ENCODE results near the gene PPP1R2.

DNA sequence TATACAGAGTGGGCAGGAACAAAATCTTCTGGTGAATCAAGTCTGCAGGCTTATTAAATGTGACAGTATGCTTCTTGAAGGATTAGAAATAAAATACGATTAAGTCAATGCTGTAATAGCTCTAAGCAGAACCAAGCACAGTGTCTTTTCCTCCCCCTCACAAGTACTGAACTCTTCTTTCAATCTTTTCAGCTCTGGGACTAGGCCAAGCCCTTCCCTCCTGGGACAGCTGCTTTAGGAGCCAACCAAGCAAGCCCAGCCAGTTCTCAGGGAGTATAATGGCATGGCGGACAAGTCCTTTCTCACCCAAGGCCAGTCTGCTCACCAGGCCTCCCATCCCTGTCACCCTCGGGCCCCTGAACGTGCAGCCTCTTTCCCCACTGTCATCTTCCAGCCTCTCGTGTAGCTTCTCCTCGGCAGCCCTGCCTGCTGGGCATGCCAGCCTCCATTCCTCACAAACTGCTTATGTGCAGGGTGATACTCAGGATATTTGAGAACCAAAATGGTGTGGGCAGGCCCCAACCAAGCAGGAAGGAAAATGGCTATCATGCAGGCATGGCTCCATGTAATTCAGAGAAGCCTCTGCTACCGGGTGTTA lies 8.4 kb upstream of the PPP1R2 start:
- TF ChIP-seq, protein P1, sequence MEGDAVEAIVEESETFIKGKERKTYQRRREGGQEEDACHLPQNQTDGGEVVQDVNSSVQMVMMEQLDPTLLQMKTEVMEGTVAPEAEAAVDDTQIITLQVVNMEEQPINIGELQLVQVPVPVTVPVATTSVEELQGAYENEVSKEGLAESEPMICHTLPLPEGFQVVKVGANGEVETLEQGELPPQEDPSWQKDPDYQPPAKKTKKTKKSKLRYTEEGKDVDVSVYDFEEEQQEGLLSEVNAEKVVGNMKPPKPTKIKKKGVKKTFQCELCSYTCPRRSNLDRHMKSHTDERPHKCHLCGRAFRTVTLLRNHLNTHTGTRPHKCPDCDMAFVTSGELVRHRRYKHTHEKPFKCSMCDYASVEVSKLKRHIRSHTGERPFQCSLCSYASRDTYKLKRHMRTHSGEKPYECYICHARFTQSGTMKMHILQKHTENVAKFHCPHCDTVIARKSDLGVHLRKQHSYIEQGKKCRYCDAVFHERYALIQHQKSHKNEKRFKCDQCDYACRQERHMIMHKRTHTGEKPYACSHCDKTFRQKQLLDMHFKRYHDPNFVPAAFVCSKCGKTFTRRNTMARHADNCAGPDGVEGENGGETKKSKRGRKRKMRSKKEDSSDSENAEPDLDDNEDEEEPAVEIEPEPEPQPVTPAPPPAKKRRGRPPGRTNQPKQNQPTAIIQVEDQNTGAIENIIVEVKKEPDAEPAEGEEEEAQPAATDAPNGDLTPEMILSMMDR (IDR thresholded peaks at IDR 0.05): no peak
- TF ChIP-seq POLR2A (IDR thresholded peaks at IDR 0.05): no peak

All from Peyer's patch (tissue), 4 donors.